ENCODE results near the gene RNLS.

RNLS gene

GRCh38 chr10:88467835-88468485 is 115.2 kb downstream of the RNLS start:
- DNase-seq = no peak
- no peaks in the 10 kb centered on the region for H3K9me3 ChIP-seq (ENCODE audit: control insufficient read depth, low read length)
- H3K27me3 ChIP-seq (replicated peaks; ENCODE audit: control insufficient read depth, insufficient read depth, low read length, poor library complexity, severe bottlenecking) = no peaks in the 10 kb centered on the region
- no peaks in the 10 kb centered on the region for H3K36me3 ChIP-seq (ENCODE audit: control insufficient read depth, insufficient read depth, low read length)
- H3K27ac ChIP-seq (ENCODE audit: insufficient read depth, low read length, poor library complexity, severe bottlenecking) = no peak overlapping the region
- H3K4me3 ChIP-seq (ENCODE audit: insufficient read depth, low read depth, low read length, poor library complexity, severe bottlenecking) = no peak overlapping the region
- H3K4me1 ChIP-seq (ENCODE audit: control insufficient read depth, insufficient read depth, low read length, poor library complexity, severe bottlenecking) = no peaks in the 10 kb centered on the region

- Histone ChIP-seq H3K4me3 (ENCODE audit: insufficient read depth, low read depth, low read length, poor library complexity, severe bottlenecking) (no peak overlapping the region), H3K27me3 (replicated peaks; ENCODE audit: control insufficient read depth, insufficient read depth, low read length, poor library complexity, severe bottlenecking) (no peaks in the 10 kb centered on the region), H3K36me3 (ENCODE audit: control insufficient read depth, insufficient read depth, low read length) (no peaks in the 10 kb centered on the region), H3K27ac (ENCODE audit: insufficient read depth, low read length, poor library complexity, severe bottlenecking) (no peak overlapping the region), H3K9me3 (ENCODE audit: control insufficient read depth, low read length) (no peaks in the 10 kb centered on the region), H3K4me1 (ENCODE audit: control insufficient read depth, insufficient read depth, low read length, poor library complexity, severe bottlenecking) (no peaks in the 10 kb centered on the region)
- DNase-seq = no peak
Measured at GRCh38 chr10:88466786-88467185, 116.3 kb downstream of the RNLS start.

GRCh38 chr10:88465765-88466164 is 117.4 kb downstream of the RNLS start:
- Histone ChIP-seq H3K27me3 (replicated peaks; ENCODE audit: control insufficient read depth, insufficient read depth, low read length, poor library complexity, severe bottlenecking) (no peaks in the 10 kb centered on the region), H3K4me1 (ENCODE audit: control insufficient read depth, insufficient read depth, low read length, poor library complexity, severe bottlenecking) (no peaks in the 10 kb centered on the region), H3K4me3 (ENCODE audit: insufficient read depth, low read depth, low read length, poor library complexity, severe bottlenecking) (no peak overlapping the region), H3K36me3 (ENCODE audit: control insufficient read depth, insufficient read depth, low read length) (no peaks in the 10 kb centered on the region), H3K27ac (ENCODE audit: insufficient read depth, low read length, poor library complexity, severe bottlenecking) (no peak overlapping the region), H3K9me3 (ENCODE audit: control insufficient read depth, low read length) (no peaks in the 10 kb centered on the region)
- no peak for DNase-seq

GRCh38 chr10:88463811-88464210 is 119.3 kb downstream of the RNLS start:
- Histone ChIP-seq H3K27me3 (replicated peaks; ENCODE audit: control insufficient read depth, insufficient read depth, low read length, poor library complexity, severe bottlenecking) (no peaks in the 10 kb centered on the region), H3K36me3 (ENCODE audit: control insufficient read depth, insufficient read depth, low read length) (no peaks in the 10 kb centered on the region), H3K4me3 (ENCODE audit: insufficient read depth, low read depth, low read length, poor library complexity, severe bottlenecking) (no peak overlapping the region), H3K9me3 (ENCODE audit: control insufficient read depth, low read length) (no peaks in the 10 kb centered on the region), H3K4me1 (ENCODE audit: control insufficient read depth, insufficient read depth, low read length, poor library complexity, severe bottlenecking) (no peaks in the 10 kb centered on the region), H3K27ac (ENCODE audit: insufficient read depth, low read length, poor library complexity, severe bottlenecking) (no peak overlapping the region)
- DNase-seq = no peak

GRCh38 chr10:88461426-88461825 is 121.7 kb downstream of the RNLS start:
- H3K4me1 ChIP-seq (ENCODE audit: control insufficient read depth, insufficient read depth, low read length, poor library complexity, severe bottlenecking) = no peaks in the 10 kb centered on the region
- no peak overlapping the region for H3K4me3 ChIP-seq (ENCODE audit: insufficient read depth, low read depth, low read length, poor library complexity, severe bottlenecking)
- H3K36me3 ChIP-seq (ENCODE audit: control insufficient read depth, insufficient read depth, low read length) = no peaks in the 10 kb centered on the region
- H3K9me3 ChIP-seq (ENCODE audit: control insufficient read depth, low read length) = no peaks in the 10 kb centered on the region
- H3K27ac ChIP-seq (ENCODE audit: insufficient read depth, low read length, poor library complexity, severe bottlenecking) = no peak overlapping the region
- DNase-seq = no peak
- no peaks in the 10 kb centered on the region for H3K27me3 ChIP-seq (replicated peaks; ENCODE audit: control insufficient read depth, insufficient read depth, low read length, poor library complexity, severe bottlenecking)

- H3K4me3 ChIP-seq (ENCODE audit: insufficient read depth, low read depth, low read length, poor library complexity, severe bottlenecking) = no peak overlapping the region
- no peaks in the 10 kb centered on the region for H3K27me3 ChIP-seq (replicated peaks; ENCODE audit: control insufficient read depth, insufficient read depth, low read length, poor library complexity, severe bottlenecking)
- H3K27ac ChIP-seq (ENCODE audit: insufficient read depth, low read length, poor library complexity, severe bottlenecking) = no peak overlapping the region
- no peaks in the 10 kb centered on the region for H3K4me1 ChIP-seq (ENCODE audit: control insufficient read depth, insufficient read depth, low read length, poor library complexity, severe bottlenecking)
- H3K9me3 ChIP-seq (ENCODE audit: control insufficient read depth, low read length) = no peaks in the 10 kb centered on the region
- H3K36me3 ChIP-seq (ENCODE audit: control insufficient read depth, insufficient read depth, low read length) = no peaks in the 10 kb centered on the region
- no peak for DNase-seq
Measured at GRCh38 chr10:88459530-88459929, 123.6 kb downstream of the RNLS start.

- Histone ChIP-seq H3K27me3 (replicated peaks; ENCODE audit: control insufficient read depth, insufficient read depth, low read length, poor library complexity, severe bottlenecking) (no peaks in the 10 kb centered on the region), H3K27ac (ENCODE audit: insufficient read depth, low read length, poor library complexity, severe bottlenecking) (no peak overlapping the region), H3K4me3 (ENCODE audit: insufficient read depth, low read depth, low read length, poor library complexity, severe bottlenecking) (no peak overlapping the region), H3K36me3 (ENCODE audit: control insufficient read depth, insufficient read depth, low read length) (no peaks in the 10 kb centered on the region), H3K9me3 (ENCODE audit: control insufficient read depth, low read length) (no peaks in the 10 kb centered on the region), H3K4me1 (ENCODE audit: control insufficient read depth, insufficient read depth, low read length, poor library complexity, severe bottlenecking) (no peaks in the 10 kb centered on the region)
- DNase-seq = no peak
Measured at GRCh38 chr10:88458209-88458608, 124.9 kb downstream of the RNLS start.

- Histone ChIP-seq H3K27me3 (replicated peaks; ENCODE audit: control insufficient read depth, insufficient read depth, low read length, poor library complexity, severe bottlenecking) (no peaks in the 10 kb centered on the region), H3K4me3 (ENCODE audit: insufficient read depth, low read depth, low read length, poor library complexity, severe bottlenecking) (no peak overlapping the region), H3K4me1 (ENCODE audit: control insufficient read depth, insufficient read depth, low read length, poor library complexity, severe bottlenecking) (no peaks in the 10 kb centered on the region), H3K36me3 (ENCODE audit: control insufficient read depth, insufficient read depth, low read length) (no peaks in the 10 kb centered on the region), H3K9me3 (ENCODE audit: control insufficient read depth, low read length) (no peaks in the 10 kb centered on the region), H3K27ac (ENCODE audit: insufficient read depth, low read length, poor library complexity, severe bottlenecking) (no peak overlapping the region)
- no peak for DNase-seq
Measured at GRCh38 chr10:88457660-88458059, 125.5 kb downstream of the RNLS start.

- no peaks in the 10 kb centered on the region for H3K4me1 ChIP-seq (ENCODE audit: control insufficient read depth, insufficient read depth, low read length, poor library complexity, severe bottlenecking)
- no peaks in the 10 kb centered on the region for H3K36me3 ChIP-seq (ENCODE audit: control insufficient read depth, insufficient read depth, low read length)
- no peak overlapping the region for H3K27ac ChIP-seq (ENCODE audit: insufficient read depth, low read length, poor library complexity, severe bottlenecking)
- no peaks in the 10 kb centered on the region for H3K27me3 ChIP-seq (replicated peaks; ENCODE audit: control insufficient read depth, insufficient read depth, low read length, poor library complexity, severe bottlenecking)
- no peaks in the 10 kb centered on the region for H3K9me3 ChIP-seq (ENCODE audit: control insufficient read depth, low read length)
- DNase-seq = no peak
- no peak overlapping the region for H3K4me3 ChIP-seq (ENCODE audit: insufficient read depth, low read depth, low read length, poor library complexity, severe bottlenecking)
Measured at GRCh38 chr10:88456730-88457129, 126.4 kb downstream of the RNLS start.

GRCh38 chr10:88455831-88456230 is 127.3 kb downstream of the RNLS start:
- DNase-seq = no peak
- Histone ChIP-seq H3K9me3 (ENCODE audit: control insufficient read depth, low read length) (no peaks in the 10 kb centered on the region), H3K36me3 (ENCODE audit: control insufficient read depth, insufficient read depth, low read length) (no peaks in the 10 kb centered on the region), H3K4me1 (ENCODE audit: control insufficient read depth, insufficient read depth, low read length, poor library complexity, severe bottlenecking) (no peaks in the 10 kb centered on the region), H3K4me3 (ENCODE audit: insufficient read depth, low read depth, low read length, poor library complexity, severe bottlenecking) (no peak overlapping the region), H3K27me3 (replicated peaks; ENCODE audit: control insufficient read depth, insufficient read depth, low read length, poor library complexity, severe bottlenecking) (no peaks in the 10 kb centered on the region), H3K27ac (ENCODE audit: insufficient read depth, low read length, poor library complexity, severe bottlenecking) (no peak overlapping the region)

All from effector memory CD4-positive, alpha-beta T cell (primary cell).